ENCODE data around the gene XYLT1.
A peak's percentile ranks its signal among the peaks of the same experiment; 100 is the strongest.

Gene XYLT1

GRCh38 chr16:17212606-17213005 lies 258.2 kb downstream of the XYLT1 start:
- TF ChIP-seq CTCF (IDR thresholded peaks at IDR 0.05; ENCODE audit: low read depth, low read length, poor library complexity, severe bottlenecking) (no peak), EZH2phosphoT487 (IDR thresholded peaks at IDR 0.05; ENCODE audit: borderline replicate concordance, low read length) (no peak)
- Histone ChIP-seq H3F3A (ENCODE audit: control insufficient read depth, insufficient read depth) (no peaks in the 10 kb centered on the region), H4K20me1 (ENCODE audit: control insufficient read depth, insufficient read depth, low read depth, low read length) (no peaks in the 10 kb centered on the region), H3K4me2 (ENCODE audit: low read length) (no peak overlapping the region), H3K36me3 (ENCODE audit: control insufficient read depth, low read length) (no peaks in the 10 kb centered on the region), H3K27ac (ENCODE audit: low read depth, low read length) (no peak overlapping the region), H3K79me2 (ENCODE audit: control insufficient read depth, low read length) (no peaks in the 10 kb centered on the region), H3K27me3 (ENCODE audit: control insufficient read depth, low read length) (no peaks in the 10 kb centered on the region), H3K4me3 (ENCODE audit: low read length) (no peak overlapping the region), H3K9me2 (replicated peaks; ENCODE audit: control insufficient read depth, low read length) (no peaks in the 10 kb centered on the region), H3K9me3 (ENCODE audit: control insufficient read depth, insufficient read depth, low read length) (no peaks in the 10 kb centered on the region), H3K4me1 (ENCODE audit: control insufficient read depth, low read length) (no peaks in the 10 kb centered on the region)

GRCh38 chr16:17211797-17212196 lies 259.0 kb downstream of the XYLT1 start:
- H3K27ac ChIP-seq (ENCODE audit: low read depth, low read length) = no peak overlapping the region
- no peaks in the 10 kb centered on the region for H3K27me3 ChIP-seq (ENCODE audit: control insufficient read depth, low read length)
- no peak for TF ChIP-seq EZH2phosphoT487 (IDR thresholded peaks at IDR 0.05; ENCODE audit: borderline replicate concordance, low read length)
- peak; percentile 57 for TF ChIP-seq CTCF (IDR thresholded peaks at IDR 0.05; ENCODE audit: low read depth, low read length, poor library complexity, severe bottlenecking)
- H3K4me2 ChIP-seq (ENCODE audit: low read length) = no peak overlapping the region
- H3K36me3 ChIP-seq (ENCODE audit: control insufficient read depth, low read length) = no peaks in the 10 kb centered on the region
- no peaks in the 10 kb centered on the region for H3K9me3 ChIP-seq (ENCODE audit: control insufficient read depth, insufficient read depth, low read length)
- no peaks in the 10 kb centered on the region for H3F3A ChIP-seq (ENCODE audit: control insufficient read depth, insufficient read depth)
- no peaks in the 10 kb centered on the region for H3K79me2 ChIP-seq (ENCODE audit: control insufficient read depth, low read length)
- H3K9me2 ChIP-seq (replicated peaks; ENCODE audit: control insufficient read depth, low read length) = no peaks in the 10 kb centered on the region
- no peak overlapping the region for H3K4me3 ChIP-seq (ENCODE audit: low read length)
- no peaks in the 10 kb centered on the region for H4K20me1 ChIP-seq (ENCODE audit: control insufficient read depth, insufficient read depth, low read depth, low read length)
- no peaks in the 10 kb centered on the region for H3K4me1 ChIP-seq (ENCODE audit: control insufficient read depth, low read length)

- Histone ChIP-seq H3K79me2 (ENCODE audit: control insufficient read depth, low read length) (no peaks in the 10 kb centered on the region), H3K4me2 (ENCODE audit: low read length) (no peak overlapping the region)
Measured at GRCh38 chr16:17206712-17207111, 264.0 kb downstream of the XYLT1 start.

More at GRCh38 chr16:17206712-17207111, 264.0 kb downstream of the XYLT1 start:
- H3K27me3 ChIP-seq (ENCODE audit: control insufficient read depth, low read length) = no peaks in the 10 kb centered on the region
- no peak overlapping the region for H3K27ac ChIP-seq (ENCODE audit: low read depth, low read length)
- H3F3A ChIP-seq (ENCODE audit: control insufficient read depth, insufficient read depth) = no peaks in the 10 kb centered on the region
- no peaks in the 10 kb centered on the region for H4K20me1 ChIP-seq (ENCODE audit: control insufficient read depth, insufficient read depth, low read depth, low read length)
- no peaks in the 10 kb centered on the region for H3K36me3 ChIP-seq (ENCODE audit: control insufficient read depth, low read length)
- H3K9me2 ChIP-seq (replicated peaks; ENCODE audit: control insufficient read depth, low read length) = no peaks in the 10 kb centered on the region
- TF ChIP-seq CTCF (IDR thresholded peaks at IDR 0.05; ENCODE audit: low read depth, low read length, poor library complexity, severe bottlenecking) (no peak), EZH2phosphoT487 (IDR thresholded peaks at IDR 0.05; ENCODE audit: borderline replicate concordance, low read length) (no peak)
- no peaks in the 10 kb centered on the region for H3K9me3 ChIP-seq (ENCODE audit: control insufficient read depth, insufficient read depth, low read length)
- no peak overlapping the region for H3K4me3 ChIP-seq (ENCODE audit: low read length)
- no peaks in the 10 kb centered on the region for H3K4me1 ChIP-seq (ENCODE audit: control insufficient read depth, low read length)

Data from DOHH2 (cell line).